HG02981 (cell line): ENCODE results near the gene ERC1.

ENCODE experiments used
- ATAC-seq: cut with Tn5 transposase; IDR thresholded peaks from one replicate; pipeline ENCODE4 v1.9.1; 2021; ENCODE audit warnings: mild to moderate bottlenecking, moderate library complexity; ENCODE audit not compliant: unreplicated experiment

The ERC1 gene

GRCh38 chr12:1373901-1374735 lies 383.1 kb downstream of the ERC1 start:
- ATAC-seq, result no peak

GRCh38 chr12:1375323-1375722 lies 384.3 kb downstream of the ERC1 start:
- ATAC-seq, result no peak

DNA sequence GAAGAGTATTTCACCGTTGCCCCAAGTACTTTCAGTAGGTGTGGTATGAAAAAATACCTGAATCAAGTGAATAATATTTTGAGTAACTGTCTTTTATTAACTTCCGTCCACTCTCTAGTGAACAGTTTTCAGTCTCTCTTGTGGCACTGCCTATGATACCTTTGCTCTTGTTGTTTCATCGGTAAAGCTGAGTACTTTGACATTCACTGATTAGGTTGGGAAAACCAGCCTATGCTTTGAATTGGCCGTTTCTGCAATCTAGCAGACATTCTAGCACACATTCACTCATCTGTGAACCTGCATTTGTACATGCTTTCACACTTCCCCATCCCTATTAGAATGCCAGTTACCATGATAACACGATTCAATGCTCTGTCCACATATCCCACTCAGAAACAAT lies 386.1 kb downstream of the ERC1 start:
- no peak for ATAC-seq

GRCh38 chr12:1377681-1378080 lies 386.7 kb downstream of the ERC1 start:
- no peak for ATAC-seq

- no peak for ATAC-seq
Observed at GRCh38 chr12:1380171-1380851, 389.3 kb downstream of the ERC1 start.

- no peak for ATAC-seq
Observed at GRCh38 chr12:1382151-1382550, 391.1 kb downstream of the ERC1 start.

GRCh38 chr12:1382826-1383225 lies 391.8 kb downstream of the ERC1 start:
- no peak for ATAC-seq

DNA sequence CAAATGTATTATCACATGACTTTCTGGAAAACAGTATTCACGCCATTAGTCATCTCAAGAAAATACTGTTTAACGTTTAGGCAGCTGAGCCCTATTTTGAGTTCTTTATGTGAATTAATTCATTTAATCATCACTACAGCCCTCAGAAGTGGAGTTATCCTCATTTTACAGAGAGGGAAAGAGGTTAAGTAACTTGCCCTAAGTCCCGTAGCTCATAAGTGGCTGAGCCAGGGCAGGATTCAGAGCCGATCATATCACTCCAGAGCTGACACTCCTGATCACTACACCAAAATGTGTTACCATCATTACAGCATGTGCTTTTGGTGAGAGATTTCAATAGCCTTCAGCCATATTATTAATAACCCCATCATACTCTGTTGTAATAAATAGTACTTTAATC lies 392.7 kb downstream of the ERC1 start:
- no peak for ATAC-seq

DNA sequence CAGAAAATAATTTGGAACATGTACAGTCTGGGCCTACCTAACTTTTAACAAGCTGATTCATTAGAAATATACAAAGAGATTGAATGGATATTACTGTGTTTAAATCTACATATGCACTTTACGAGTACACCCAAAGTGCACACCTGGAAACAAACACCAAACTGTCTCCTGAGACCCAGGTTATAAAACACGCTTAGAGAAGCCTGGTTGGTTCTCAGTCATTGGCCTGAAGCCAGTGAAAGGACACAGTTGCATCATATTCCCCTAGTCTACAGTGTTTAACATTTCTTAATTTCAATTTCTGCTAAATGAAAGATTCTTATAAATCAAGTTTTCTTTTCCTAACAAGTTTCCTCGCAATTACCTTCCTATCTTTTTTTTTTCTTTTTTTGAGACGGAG lies 393.9 kb downstream of the ERC1 start:
- no peak for ATAC-seq

- ATAC-seq, result no peak
Observed at GRCh38 chr12:1391722-1392121, 400.7 kb downstream of the ERC1 start.

DNA sequence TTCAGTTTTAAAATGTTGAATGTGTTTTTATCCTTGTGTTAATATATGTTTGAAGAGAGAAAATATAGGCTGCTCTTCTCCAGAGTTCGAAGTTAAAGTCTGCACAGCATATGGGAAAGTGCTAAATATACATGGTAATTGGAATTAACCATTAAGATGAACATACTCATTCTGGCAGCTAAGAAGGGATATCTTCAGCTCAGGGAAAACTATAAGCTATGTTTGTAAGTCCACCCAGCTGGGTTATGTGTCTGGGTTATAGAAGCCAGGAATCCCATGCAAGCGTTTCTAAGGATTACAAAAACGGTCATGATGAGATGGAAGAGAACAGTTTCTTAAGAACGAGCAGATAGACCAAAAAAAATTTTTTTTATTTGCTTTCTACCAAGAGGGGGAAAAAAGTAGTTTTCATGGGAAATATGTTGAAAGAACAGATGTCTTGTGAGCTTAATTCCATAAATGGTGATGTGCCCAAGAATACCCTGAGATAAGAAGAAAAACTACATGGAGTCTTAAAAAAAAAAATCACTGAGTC lies 404.5 kb downstream of the ERC1 start:
- no peak for ATAC-seq

GRCh38 chr12:1398673-1399072 lies 407.6 kb downstream of the ERC1 start:
- no peak for ATAC-seq

GRCh38 chr12:1401891-1402290 lies 410.9 kb downstream of the ERC1 start:
- ATAC-seq, result no peak

- no peak for ATAC-seq
Observed at GRCh38 chr12:1403417-1403816, 412.4 kb downstream of the ERC1 start.

GRCh38 chr12:1405619-1406018 lies 414.6 kb downstream of the ERC1 start:
- no peak for ATAC-seq

DNA sequence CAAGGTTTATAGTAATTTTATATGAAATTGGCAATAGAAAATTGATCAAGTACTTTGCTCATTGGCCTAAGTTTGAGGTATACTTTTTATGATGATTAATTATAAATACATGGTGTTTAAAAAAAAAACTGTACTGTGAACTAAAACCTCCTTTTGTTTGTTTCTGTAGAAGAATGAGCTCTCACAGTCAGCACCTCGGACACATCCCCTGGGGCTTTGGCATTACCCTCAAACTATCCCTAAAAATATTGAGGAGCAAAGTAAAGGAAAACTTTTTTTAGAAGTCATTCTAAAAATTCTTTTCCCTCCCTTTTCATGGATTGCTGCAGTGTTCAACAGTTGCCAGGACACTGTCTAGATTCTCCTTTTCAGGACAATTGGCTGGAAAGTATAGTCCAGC lies 419.8 kb downstream of the ERC1 start:
- no peak for ATAC-seq

GRCh38 chr12:1413930-1414329 lies 422.9 kb downstream of the ERC1 start:
- ATAC-seq, result no peak

DNA sequence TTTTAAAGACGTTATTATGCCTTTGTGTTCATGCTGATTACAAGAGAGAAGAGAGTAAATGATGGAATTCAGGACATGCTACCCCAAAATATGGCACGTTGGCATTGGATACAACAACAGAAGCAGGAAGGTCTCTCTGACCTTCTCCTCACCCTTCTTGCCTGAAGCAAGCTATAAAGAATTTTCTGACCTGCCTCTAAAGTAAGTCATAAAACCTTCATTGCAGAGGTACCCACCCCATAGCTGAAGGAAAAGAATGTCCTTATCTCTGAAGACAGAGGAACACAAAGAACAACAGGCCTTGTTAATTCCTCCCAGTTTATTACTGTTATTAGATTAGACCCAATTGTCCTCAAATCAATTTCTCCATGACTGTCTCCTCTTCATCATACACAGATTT lies 427.1 kb downstream of the ERC1 start:
- no peak for ATAC-seq

DNA sequence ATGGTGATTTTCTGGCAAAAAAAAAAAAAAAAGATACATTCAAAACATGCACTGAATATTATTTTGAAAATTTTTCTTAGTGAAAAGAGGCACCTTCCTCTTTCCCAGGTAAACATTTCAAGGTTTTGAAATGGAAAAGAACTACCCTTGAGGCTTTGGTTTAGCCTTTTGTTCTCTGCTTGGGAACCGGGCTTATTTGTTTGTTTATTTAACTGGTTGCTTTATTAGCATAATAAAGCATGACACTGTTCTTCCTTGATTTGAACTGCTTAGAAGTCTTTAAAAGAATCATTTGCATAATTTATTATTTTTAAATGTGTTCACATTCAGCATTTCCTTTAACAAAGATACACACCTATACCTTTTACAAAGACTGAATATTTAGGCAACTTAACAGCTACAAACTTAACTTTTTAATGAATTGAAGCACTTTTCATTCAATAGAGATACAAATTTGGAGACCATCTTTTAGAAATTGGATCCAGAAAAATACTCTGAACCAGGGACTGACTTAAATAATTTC lies 428.9 kb downstream of the ERC1 start:
- no peak for ATAC-seq

- ATAC-seq, result no peak
Observed at GRCh38 chr12:1421091-1421846, 430.2 kb downstream of the ERC1 start.

- ATAC-seq, result no peak
Observed at GRCh38 chr12:1422604-1423315, 431.7 kb downstream of the ERC1 start.
